SK-MEL-5 (cell line): ENCODE measurements around the gene MDC1. TPM values are rescaled to one million over a fixed set of nuclear protein-coding genes. Genes with fewer than 3 reads are reported as not detected.

Source experiments
- DNase-seq: peaks from one replicate; pipeline ENCODE4 v3.0.0-alpha.2; 2016; ENCODE audit warnings: low read depth, low spot score
- in situ Hi-C: cut with HindIII; loops from 2 replicates; pipeline ENCODE4 v1.10.0; 2016; ENCODE audit warnings: low sequenced_read_pairs, high pct_unique_total_duplicates, low pct_unique_long_range_greater_than_20kb
- total RNA-seq: library from RNA; depleted of rRNA; stranded (reverse); fragments of >200 nt; shearing (Covaris generic); gene quantifications from 2 replicates; pipeline ENCODE4 v1.2.3, GENCODE V29; 2014

Gene MDC1
- total RNA-seq, 1 experiment from 2014 or later = 5.0 TPM

DNA sequence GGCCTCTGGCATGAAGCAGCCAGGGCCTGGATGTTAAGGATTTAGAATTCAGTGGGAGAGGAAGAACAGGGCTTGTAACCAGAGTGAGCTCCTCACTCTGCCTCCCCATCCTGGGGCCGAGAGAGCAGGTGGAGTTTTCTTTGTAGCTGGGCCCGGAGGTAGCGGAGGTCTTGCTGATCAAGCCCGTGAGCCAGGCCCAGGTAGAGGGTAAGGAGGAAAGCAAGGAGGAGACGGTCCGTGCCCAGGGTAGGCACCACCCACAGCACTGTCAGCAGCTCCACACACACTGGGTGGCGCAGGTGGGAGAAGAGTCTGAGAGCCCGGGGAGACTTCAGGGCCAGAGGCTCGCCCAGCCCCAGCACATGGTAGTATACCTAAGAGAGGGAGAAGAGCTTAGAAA is 28.5 kb downstream of the MDC1 start:
- DNase-seq = no peak
- in situ Hi-C loops = no loop called here

DNA sequence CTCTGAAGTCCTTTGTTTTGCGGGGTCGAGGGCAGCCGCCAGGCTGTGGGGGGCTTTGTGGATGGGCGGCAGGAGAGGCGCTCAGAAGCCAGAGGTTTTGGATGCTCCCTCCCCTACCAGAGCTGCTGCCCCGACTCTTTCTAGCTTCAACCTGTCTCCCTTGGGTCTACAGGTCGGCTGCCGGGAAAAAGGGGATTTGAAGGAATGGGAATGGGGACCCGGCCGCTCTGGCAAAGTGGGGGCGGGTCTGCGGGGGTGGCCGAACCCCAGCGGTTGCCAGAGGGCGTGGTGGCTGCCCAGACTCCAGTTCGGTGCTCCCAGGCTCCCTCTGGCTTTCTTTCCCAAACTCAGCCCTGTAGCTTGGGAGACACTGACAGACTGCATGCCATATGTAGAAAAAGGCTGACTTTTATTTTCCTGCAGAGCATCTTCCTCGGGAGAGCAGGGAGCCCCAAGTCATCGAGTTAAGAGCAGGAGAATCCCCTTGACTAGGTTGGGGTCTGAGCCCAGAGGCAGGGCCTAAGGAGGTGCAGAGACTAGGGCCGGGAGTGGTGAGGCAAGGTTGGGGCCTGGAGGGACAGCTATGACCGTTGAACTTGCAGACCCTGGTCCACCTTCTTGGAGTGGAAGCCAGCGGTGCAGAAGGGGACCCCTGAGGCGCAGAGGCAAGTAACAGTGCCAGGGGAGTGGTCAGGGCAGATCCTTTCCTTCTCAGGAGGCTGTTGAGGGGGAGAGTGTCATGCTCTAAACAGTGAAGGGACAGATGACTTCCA is 29.2 kb downstream of the MDC1 start:
- no peak for DNase-seq
- in situ Hi-C loops = no loop called here

DNA sequence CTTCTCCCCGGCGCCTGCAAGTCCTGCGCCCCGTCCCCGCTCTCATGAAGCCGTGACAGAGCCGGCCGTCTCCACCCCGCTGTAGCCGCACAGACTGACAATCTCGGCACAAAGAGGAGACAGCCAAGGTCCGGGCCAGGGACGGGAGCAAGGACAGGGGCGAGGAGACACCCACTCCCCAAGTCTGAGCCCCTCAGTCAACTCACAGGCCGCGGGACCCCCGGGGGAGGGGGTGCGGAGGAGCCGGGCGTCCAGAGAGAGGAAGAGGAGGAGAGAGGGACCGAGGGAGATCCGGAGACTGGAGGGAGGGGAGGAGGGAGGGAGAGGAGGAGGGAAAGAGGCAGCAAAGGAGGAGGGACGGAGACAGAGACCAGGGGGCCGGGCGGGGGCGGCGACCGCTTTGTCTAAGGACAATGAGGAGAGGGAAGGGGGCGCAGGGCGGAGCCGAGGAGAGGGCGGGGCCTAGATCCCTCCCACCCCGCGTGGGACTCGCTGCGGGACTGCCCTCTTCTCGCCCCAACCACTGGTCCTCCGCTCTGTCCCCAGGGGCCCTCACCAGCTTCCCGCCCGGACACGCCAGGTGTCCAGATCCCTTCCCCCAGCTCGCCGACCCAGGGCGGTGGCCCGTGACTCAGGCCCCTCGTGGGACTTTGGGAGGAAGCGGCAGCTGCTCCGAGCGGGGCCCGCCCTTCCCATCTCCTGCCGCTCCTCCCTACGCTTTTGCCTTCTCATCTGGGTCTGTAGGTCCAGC is 30.0 kb downstream of the MDC1 start:
- peak; percentile 65 for DNase-seq
- in situ Hi-C loops = no loop called here

DNA sequence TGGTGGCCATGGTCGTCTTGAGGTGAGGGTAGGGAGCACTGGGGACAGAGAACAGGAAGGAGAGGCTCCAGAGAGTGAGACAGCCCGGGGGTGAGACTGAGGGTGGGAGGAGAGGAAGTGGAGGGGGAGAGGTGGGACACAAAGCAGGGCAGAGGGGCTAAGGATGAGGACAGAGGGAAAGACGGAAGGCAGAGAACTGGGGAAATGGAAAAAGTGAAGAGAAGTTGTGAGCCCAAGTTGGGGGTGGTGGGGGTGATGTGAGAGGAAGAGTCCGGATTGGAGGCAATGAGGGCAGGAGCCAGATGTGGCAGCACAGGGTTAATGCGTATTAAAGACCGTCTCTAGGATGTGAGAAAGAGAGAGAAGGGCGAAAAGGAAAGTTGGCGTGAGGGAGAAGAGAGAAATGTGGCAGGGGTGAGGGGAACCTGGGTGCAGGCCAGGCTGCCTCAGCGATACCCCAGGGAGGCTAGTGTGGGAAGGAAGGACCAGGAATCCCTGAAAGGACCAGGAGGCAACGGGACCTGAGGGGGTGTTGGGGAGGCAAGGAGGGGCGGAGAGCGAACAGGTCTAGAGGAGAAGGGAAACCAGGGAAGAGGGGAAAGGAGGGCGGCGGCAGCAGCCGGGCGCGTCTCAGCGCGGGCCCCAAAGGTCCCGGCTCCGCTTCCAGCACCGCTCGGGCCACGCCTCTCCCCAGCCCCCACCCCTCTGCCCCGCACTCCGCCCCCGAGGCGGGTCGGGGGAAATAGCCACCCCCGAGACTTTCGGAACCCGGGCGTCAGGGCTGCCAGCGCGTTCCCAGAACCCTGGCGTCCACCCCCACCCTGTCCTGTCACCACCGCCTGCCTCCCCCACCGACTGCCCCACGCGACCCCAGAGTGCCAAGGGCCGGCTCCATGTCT is 30.8 kb downstream of the MDC1 start, which contains the start of gene PPP1R18:
Gene PPP1R18, minus strand, starts transcription at position 637 of the 899 bp plus-strand sequence. Its CDS starts 627 bp downstream, at position 10.
- no peak for DNase-seq
- in situ Hi-C loops = no loop called here

DNA sequence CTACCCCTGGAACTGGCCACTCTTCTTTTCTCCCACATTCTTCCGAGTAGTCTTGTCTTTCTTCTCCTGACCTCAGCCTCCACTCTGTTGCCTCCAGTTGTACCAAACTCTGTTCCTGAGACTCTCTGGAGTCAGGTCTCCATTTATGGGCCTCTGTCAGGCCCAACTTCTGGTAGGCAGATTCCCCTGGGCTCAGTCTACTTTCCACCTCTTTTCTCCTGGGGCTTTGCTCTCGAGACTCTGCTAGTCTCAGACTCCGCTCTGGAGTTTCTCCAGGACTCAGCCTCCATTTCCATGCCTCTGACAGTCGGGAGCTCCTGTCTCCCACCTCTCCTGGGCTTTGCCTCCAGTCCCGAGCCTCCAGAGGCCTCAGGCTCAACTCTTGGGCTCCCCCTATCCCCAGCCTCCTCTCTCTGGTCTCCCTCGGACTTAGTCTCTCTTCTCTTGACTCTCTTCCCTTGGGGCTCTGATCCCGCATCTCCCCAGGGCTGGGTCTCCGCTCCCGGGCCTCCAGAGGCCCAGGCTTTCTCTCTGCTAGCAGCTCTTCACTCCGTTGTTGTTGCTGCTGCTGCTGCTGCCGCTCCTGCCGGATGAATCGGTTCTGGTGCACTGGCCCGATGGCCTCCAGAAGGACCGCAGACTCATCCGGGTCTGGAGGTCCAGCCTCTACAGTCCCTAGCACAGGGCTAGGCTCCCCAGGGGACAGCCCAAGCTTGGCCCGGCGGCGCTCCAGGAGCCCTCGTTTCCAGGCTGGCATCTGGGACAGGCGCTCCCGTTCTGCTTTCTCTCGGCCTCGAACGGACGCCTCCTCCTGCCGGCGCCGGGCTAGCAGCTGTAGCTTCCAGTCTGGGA is 31.7 kb downstream of the MDC1 start:
- no peak for DNase-seq

DNA sequence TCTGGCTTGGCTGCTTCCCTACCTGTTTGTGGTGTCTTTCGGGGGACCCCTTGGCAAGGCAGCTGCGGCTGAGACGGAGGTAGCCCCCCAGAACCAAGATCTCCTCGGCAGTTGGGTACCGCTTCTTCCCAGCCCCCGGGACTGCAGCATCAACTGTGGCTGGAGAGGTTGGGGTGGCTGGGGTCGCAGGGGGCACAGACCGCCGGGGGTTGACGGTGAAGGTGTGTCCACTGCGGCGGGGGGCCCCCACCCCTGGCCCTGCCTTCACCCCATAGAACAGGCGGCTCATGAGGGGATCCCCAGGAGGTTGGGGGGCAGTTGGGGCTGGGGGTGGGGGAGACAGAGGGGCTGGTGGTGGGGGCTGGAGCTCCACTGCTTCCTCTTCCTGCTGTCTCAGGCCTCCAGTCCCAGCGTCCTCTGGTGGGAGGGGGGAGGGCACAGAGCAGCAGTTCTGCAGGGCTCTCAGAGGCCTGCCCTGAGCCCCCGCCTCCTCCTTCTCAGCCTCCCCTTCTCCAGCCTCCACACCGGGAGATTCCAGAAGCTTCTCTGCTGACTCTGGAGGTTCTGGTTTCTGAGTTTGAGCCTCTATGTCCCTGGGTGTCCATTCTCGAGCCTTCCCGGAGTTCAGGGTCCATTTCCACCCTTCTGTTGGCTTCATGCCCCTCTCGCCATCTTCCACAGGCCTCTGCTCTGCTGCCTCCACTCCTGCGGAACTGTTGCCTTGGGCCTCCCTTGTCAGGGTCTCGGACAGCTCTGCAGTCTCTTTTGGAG is 32.5 kb downstream of the MDC1 start:
- no peak for DNase-seq
- in situ Hi-C loops = no loop called here

More for the DNA sequence above, 31.7 kb downstream of the MDC1 start:
- in situ Hi-C loops = no loop called here

DNA sequence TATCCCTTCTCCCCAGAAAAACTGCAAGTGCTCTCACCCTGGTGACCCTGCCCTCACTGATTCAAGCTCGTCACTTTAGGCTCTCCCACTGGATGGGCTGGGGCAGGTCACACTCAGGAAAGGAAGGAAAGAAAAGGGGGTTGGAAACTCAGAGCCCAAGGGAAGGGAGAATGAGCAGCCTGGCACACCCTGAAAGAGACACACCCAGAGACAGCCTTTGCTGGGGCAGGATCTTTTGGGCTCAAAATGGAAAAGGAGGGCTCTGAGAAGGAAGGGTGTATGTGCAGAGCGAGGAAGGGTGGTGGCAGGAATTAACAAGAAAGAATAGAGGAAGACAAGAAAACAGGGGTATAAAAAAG is 33.1 kb downstream of the MDC1 start:
- in situ Hi-C loops = no loop called here
- DNase-seq = no peak

DNA sequence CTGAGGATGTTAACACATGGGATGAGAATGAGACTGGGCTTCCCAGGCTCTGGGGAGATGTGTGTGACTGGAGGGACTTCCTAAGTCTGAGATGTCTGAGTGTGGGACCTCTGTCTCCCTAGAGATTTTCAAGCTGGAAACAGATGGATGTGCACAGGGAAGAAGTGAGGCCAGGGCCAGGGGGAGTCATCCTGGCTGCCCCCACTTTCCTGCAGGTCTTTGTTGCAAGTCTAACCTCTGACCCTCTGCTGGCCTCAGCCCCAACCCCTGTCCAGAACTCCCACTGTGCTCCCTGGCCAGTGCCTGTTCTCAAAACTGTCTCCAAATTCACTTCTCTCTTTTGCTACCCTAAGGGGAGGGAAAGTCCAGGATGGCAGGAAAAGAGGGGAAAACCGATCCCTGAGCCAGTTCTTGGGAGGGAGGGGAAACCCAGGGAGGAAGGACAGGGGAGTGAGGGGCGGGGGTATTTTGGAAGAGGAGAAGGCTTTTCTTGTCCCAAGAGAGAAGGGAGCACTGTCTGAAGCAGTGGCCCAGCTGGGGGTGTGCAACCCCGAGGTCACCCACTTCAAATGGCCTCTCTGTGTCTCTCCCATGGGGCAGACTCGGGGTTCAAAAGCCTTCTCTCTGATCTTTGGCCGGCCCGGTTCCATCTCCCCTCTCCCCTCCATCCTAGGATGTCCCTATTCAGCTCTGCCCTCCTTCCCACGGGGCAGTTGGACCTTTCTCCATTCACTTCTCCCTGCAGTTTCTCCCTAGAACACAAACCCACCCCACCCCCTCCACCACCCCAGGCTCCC is 33.7 kb downstream of the MDC1 start:
- in situ Hi-C loops = no loop called here
- DNase-seq = no peak

DNA sequence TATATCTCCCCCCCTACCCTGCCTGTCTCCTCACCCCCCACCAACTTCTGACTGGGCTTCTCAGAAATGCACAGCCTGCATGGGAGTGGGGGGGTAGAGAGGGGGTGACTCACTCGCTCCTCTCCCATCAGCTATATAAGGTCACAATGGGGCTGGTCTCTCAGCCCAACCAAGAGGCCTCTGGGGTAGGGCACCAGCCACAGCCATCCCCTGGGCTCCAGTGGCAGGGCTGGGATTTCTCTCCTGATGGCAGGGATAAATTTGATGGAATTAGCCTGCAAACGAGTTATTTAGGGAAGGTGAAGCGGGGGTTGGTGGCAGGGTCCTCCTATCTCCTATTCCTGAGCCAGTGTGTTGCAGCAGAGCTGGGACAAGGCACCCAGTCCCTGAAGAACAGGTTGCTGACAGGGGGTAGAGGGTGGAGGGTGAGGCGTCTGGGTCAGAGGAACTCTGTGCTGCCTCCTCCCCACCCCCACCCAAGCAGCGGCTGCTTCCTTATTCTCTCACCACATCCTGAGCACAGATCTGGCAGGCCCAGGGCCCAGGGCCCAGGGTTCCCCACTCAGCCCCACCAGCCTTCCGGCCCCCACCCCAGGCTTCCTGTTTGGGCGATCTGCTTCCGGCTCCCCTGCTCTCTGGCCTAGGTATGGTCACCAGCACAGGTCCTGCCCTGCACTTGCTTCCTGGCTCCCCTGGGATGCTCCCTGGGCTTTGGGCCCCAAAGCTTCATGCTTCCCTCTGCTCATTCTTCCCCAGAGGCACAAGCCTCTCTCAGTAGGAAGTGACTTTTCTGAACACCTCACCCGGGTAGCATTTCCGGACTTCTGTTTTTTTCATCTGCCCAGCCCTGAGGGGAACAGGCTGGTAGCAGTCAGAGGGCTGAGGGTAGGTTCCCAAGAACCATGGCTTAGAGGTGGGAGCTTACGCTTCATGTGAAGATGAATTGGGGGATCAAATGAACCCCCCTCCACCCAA is 34.7 kb downstream of the MDC1 start:
- peak; percentile 38 for DNase-seq
- in situ Hi-C loops = no loop called here

DNA sequence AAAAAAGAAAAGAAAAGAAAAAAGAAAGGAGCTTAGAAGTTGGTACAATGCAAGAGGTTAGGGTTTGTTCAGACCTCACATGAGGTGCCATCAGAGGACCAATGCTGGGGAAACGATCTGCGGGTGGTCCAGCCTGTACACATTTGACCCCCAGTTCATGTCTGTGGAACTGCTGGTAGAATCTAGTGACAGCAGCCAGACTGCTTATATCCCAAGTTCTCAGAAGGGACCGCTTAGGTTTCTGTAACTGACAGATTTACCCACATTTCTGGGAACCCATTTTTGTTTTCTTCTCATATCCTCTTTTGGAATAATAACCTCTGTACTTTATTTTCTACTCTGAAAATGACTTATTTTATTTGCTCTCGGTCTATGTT is 35.3 kb downstream of the MDC1 start:
- in situ Hi-C loops = no loop called here
- DNase-seq = no peak

DNA sequence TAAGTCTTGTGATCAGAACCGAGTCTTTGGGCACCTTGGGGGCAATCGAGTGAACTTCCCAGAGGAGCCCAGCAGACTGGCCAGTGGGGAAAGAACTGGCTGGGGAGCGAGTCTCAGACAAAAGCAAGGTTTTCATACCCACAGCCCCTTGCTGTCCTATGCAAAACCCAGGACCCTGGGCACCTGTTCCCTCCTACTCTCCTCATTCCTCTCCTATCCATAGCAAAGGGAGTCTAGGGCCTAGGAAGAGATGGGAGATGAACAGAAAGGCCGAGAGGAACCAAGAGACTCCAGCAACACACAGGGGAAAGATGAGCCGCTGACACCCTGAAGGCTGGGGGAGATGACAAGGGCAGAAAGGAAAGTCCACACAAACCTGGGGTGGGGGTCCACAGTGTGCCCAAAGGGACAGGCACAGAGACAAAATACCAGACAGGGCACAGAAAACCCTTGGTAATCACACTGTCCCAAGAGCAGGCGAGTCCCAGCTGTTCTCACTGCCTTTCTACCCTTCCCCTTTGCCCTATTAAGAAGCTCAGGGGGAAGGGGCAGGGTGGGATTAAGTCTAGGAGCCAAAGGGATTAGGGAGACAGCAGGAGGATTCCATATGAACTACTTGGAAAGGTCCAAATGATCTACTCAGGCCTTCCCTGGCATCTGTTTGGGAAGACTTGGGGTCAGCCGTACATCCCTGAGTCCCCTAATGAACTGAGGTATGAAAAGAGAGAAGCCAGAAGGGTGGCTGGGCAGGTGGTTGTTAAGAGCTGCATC is 37.1 kb downstream of the MDC1 start:
- DNase-seq = no peak
- in situ Hi-C loops = no loop called here

DNA sequence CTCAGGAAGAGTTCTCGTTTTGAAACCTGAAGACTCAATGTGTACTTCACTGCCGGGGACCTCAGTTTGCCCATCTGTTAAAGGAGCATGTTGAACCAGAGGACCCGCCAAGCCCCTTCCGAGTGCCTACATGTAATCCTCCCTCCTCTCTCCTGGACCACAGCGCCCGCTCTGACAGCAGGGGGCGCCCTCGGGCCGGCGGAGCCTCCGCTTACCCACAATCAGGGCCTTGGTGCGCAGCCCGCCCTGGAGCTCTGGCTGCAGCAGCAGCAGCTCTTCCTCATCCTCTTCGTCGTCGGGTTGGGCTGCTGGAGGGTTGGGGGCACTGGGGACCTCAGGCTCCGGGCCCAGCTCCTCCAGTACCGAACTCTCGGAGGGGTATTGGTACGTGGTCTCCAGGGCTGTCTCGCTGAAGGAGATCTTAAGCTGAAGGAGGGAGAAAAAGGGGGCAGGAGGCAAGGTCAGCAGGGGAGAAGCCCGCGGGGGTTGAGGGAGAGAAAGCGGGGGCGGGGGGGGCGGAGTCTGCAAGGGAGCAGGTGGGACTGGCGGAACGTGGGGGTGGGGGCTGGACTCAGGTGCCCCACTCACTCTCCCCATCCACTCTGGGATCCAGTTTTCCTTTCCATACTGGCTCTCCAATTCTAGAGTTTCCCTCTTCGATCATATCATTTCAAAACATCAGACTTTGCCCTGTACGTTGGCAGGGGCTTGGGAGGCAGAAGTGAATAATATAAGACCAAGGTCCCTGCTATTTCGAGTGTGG is 37.9 kb downstream of the MDC1 start:
- in situ Hi-C loops = no loop called here
- DNase-seq = peak; percentile 78

DNA sequence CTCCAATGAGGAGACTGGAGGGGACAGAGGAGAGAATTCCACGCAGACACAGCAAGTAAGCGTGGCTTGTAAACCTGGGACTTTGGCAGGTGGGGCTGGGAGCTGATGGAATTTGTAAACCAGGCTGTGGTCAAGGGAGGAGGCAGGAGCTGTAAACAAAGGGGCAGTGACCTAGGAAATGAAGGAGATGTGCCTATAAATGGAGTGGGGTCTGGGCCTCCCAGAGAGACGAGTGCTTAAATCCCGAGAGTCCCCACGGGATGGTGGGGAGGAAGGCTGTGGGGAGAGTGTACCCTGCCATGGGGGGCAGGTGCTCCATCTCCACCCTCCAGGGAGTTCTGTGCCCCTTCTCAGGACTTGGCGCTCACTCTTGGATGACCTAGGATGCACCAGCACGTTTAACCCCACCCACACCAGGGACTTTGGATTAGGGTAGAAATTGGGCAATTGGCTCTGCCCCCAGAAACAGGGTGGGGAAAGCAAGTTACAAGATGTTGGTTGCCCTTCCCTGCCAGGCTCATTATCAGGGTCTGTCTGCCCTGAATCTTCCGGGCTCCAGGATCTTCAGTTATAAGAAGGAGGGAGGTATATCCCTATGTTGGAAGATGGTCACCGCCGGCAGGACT is 40.3 kb downstream of the MDC1 start:
- no peak for DNase-seq
- in situ Hi-C loops = no loop called here
